Fibroblast of lung (primary cell): ENCODE measurements around the gene PLEKHJ1.

Source experiments
- CTCF ChIP-seq, 2 donors: IDR thresholded peaks in 1 of 2; conservative IDR thresholded peaks in 1 of 2; 1 replicate in 1 of 2; 2 replicates in 1 of 2; pipeline ENCODE4 v1.5.1; 2011 to 2012; ENCODE audit warnings: low read length in 2 of 2, control low read depth in 1 of 2, inconsistent platforms in 1 of 2, low read depth in 1 of 2, mild to moderate bottlenecking in 1 of 2
- EZH2 ChIP-seq: IDR thresholded peaks from 2 replicates; pipeline ENCODE4 v1.5.1; 2012; ENCODE audit warnings: low read length, control low read depth, mild to moderate bottlenecking; ENCODE audit errors: missing control alignments

DNA sequence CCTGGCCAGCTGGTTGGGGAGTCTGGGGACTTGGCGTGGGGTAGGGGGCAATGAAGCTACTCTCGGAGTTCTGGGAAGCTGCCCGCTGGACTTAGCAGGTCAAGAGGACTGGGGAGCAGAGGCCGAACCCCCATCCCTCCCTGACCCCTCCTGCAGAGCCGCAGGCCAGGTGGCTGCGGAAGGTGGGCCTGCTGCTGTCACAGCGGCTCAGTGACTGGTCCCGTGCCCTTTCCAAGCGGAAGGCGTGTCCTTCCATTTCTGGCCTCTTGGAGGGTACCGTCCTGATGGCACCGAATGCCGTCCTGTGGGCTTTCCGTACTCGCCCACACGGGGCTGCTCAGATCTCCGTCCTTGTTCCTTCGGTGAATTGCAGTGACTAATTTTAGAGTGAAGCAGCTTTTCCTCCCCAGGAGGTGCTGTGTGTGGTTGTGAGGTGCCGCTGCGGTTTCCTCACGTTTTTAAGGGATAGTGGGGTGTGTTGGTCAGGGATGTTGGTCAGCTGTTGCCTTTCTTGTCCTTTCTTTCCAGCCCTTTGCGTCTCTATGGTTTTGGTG is 51.6 kb downstream of the PLEKHJ1 start:
- TF ChIP-seq CTCF (conservative IDR thresholded peaks at IDR 0.05 in 1 of 2, IDR thresholded peaks at IDR 0.05 in 1 of 2; ENCODE audit: low read depth in 1 of 2, low read length in 2 of 2), result no peak
- TF ChIP-seq EZH2, result no peak
